ENCODE results near the gene KCNC1. TPM values are rescaled to one million over a fixed set of nuclear protein-coding genes. Genes with fewer than 3 reads are reported as not detected.

The KCNC1 gene
- polyA plus RNA-seq, 2 of the 4 experiments (the other 2 are of a cell fraction), result 0.08 TPM; not detected in 1

DNA sequence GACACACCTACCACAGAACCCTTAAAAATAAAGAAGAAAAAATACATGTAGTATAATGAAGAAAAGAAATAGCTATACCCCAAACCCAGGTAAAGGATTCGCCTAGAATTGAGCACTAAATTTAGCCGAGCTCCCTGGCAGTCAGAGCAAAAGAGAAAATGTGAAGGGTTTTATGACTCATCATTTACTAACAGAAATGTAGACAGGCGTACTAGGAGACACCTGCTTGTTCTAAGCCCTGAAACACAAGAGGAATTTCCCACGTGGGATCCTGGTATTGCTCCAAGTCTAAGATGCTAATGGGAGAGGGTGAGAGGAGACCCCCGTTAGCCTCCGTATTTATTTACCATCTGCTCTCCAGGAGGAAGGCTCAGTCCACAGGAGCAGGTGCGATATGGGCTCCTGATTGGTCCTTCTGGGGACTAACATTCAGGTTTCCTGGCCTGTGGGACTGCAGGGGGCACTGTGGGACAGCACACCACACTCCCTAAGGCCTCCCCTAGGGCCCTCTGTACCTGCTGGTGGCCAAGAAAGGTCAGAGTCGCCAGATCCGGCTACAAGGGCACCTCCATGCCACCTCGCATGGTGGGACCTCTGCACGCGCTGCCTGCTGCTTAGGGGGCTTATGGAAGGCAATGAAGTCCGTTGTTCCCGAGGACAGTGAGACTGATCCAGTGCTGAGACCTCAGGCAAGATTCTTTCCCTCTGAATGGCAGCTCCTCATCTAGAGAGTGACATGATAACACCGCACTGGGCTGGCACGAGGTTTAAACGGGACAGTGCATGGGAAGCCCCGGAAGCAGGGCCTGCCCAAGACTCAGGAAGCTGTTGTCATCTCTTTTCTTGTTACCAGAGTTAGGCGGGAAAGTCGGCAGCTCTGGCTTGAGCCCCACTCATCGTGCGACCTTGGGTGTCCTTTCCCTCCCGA lies 25.8 kb downstream of the KCNC1 start (continued):
- TF ChIP-seq, protein P1, sequence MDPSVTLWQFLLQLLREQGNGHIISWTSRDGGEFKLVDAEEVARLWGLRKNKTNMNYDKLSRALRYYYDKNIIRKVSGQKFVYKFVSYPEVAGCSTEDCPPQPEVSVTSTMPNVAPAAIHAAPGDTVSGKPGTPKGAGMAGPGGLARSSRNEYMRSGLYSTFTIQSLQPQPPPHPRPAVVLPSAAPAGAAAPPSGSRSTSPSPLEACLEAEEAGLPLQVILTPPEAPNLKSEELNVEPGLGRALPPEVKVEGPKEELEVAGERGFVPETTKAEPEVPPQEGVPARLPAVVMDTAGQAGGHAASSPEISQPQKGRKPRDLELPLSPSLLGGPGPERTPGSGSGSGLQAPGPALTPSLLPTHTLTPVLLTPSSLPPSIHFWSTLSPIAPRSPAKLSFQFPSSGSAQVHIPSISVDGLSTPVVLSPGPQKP (IDR thresholded peaks at IDR 0.05; ENCODE audit: low read depth, low read length), result no peak
- TF ChIP-seq MAFK (IDR thresholded peaks at IDR 0.05; ENCODE audit: partially characterized antibody) (no peak), ZNF302 (CRISPR knock-in tag; IDR thresholded peaks at IDR 0.05) (no peak), POLR2A (IDR thresholded peaks at IDR 0.05; ENCODE audit: low read length) (no peak), SMC3 (IDR thresholded peaks at IDR 0.05) (peak; percentile 29; the same call in 1 of the 3 replicates), HEYL (CRISPR knock-in tag; IDR thresholded peaks at IDR 0.05) (no peak), SREBF2 (IDR thresholded peaks at IDR 0.05) (no peak), EHF (CRISPR knock-in tag; IDR thresholded peaks at IDR 0.05) (no peak), NR3C1 (IDR thresholded peaks at IDR 0.05) (no peak), RARB (CRISPR knock-in tag; IDR thresholded peaks at IDR 0.05) (no peak), MYC (IDR thresholded peaks at IDR 0.05; ENCODE audit: borderline replicate concordance, low read length) (no peak), RNF2 (IDR thresholded peaks at IDR 0.05; ENCODE audit: borderline replicate concordance, low read depth) (no peak)
- TF ChIP-seq, protein P2, sequence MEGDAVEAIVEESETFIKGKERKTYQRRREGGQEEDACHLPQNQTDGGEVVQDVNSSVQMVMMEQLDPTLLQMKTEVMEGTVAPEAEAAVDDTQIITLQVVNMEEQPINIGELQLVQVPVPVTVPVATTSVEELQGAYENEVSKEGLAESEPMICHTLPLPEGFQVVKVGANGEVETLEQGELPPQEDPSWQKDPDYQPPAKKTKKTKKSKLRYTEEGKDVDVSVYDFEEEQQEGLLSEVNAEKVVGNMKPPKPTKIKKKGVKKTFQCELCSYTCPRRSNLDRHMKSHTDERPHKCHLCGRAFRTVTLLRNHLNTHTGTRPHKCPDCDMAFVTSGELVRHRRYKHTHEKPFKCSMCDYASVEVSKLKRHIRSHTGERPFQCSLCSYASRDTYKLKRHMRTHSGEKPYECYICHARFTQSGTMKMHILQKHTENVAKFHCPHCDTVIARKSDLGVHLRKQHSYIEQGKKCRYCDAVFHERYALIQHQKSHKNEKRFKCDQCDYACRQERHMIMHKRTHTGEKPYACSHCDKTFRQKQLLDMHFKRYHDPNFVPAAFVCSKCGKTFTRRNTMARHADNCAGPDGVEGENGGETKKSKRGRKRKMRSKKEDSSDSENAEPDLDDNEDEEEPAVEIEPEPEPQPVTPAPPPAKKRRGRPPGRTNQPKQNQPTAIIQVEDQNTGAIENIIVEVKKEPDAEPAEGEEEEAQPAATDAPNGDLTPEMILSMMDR (IDR thresholded peaks at IDR 0.05), result peak; percentile 39
- TF ChIP-seq, protein P3, sequence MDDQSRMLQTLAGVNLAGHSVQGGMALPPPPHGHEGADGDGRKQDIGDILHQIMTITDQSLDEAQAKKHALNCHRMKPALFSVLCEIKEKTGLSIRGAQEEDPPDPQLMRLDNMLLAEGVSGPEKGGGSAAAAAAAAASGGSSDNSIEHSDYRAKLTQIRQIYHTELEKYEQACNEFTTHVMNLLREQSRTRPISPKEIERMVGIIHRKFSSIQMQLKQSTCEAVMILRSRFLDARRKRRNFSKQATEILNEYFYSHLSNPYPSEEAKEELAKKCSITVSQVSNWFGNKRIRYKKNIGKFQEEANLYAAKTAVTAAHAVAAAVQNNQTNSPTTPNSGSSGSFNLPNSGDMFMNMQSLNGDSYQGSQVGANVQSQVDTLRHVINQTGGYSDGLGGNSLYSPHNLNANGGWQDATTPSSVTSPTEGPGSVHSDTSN (IDR thresholded peaks at IDR 0.05), result no peak
- TF ChIP-seq, protein P4, sequence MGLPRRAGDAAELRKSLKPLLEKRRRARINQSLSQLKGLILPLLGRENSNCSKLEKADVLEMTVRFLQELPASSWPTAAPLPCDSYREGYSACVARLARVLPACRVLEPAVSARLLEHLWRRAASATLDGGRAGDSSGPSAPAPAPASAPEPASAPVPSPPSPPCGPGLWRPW (IDR thresholded peaks at IDR 0.05), result no peak
- TF ChIP-seq, protein P5, sequence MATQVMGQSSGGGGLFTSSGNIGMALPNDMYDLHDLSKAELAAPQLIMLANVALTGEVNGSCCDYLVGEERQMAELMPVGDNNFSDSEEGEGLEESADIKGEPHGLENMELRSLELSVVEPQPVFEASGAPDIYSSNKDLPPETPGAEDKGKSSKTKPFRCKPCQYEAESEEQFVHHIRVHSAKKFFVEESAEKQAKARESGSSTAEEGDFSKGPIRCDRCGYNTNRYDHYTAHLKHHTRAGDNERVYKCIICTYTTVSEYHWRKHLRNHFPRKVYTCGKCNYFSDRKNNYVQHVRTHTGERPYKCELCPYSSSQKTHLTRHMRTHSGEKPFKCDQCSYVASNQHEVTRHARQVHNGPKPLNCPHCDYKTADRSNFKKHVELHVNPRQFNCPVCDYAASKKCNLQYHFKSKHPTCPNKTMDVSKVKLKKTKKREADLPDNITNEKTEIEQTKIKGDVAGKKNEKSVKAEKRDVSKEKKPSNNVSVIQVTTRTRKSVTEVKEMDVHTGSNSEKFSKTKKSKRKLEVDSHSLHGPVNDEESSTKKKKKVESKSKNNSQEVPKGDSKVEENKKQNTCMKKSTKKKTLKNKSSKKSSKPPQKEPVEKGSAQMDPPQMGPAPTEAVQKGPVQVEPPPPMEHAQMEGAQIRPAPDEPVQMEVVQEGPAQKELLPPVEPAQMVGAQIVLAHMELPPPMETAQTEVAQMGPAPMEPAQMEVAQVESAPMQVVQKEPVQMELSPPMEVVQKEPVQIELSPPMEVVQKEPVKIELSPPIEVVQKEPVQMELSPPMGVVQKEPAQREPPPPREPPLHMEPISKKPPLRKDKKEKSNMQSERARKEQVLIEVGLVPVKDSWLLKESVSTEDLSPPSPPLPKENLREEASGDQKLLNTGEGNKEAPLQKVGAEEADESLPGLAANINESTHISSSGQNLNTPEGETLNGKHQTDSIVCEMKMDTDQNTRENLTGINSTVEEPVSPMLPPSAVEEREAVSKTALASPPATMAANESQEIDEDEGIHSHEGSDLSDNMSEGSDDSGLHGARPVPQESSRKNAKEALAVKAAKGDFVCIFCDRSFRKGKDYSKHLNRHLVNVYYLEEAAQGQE (IDR thresholded peaks at IDR 0.05), result no peak

DNA sequence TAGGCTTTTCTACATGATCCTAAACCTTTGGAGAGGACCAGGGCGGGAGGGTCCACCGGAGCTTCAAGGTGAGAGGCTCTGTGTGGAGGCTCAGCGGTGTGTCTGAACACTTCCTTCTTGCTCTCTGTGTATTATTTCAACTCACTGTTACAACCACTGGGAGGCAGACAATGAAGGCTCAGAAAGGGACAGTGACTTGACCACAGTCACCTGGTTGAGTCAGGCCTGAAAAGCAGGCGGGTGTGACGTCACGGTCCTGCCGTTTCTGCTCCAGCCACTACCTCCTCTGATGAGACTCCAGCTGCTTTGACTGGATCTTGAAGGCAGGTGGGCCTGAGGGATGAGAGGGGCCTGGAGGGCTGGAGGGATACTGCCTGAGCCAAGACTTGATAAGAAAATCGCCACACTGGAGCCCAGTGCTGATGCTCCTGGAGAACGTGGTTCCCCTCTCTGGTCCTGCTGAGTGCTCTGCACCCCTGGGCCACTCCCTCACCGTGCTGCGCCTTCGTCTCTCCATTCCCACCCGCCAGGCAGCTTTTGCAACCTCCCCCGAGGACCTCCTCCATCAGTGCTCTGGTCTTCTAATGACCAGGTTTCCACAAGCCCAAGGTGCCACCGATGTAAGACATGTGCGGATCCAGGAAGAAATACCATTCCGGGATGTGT lies 27.9 kb downstream of the KCNC1 start:
- ATAC-seq, result peak in 1 of 2 experiments; percentile 14; a peak in 1 of 6 replicates
- Histone ChIP-seq H3K9me3 (no peaks in the 10 kb centered on the region), H3K4me2 (no peak overlapping the region), H3K4me1 (no peaks in the 10 kb centered on the region), H3K27ac (no peak overlapping the region), H3K4me3 (no peak overlapping the region)
- CTCF ChIA-PET, result interaction anchor here (1.9 to 4.7 kb wide), 3 partner anchors 10 to 217 kb away, joined by 9 to 41 read pairs (median 17); no protein-coding TSS in a partner anchor
- POLR2A ChIA-PET, result no interaction called here
- no peak for FAIRE-seq
- no peak for DNase-seq (ENCODE audit: low read depth in 1 of 2, low spot score in 1 of 2)
- WGBS (ENCODE audit: missing lambda C conversion rate), result 63% methylated on average over 17 of the region's 17 CpGs
- no peak for TF ChIP-seq EHMT2 (IDR thresholded peaks at IDR 0.05; ENCODE audit: low read depth)
- TF ChIP-seq, protein P5 (IDR thresholded peaks at IDR 0.05), result no peak
- TF ChIP-seq EP300 (IDR thresholded peaks at IDR 0.05), result no peak
- no peak for TF ChIP-seq CEBPB (IDR thresholded peaks at IDR 0.05)
- no peak for TF ChIP-seq KDM1A (IDR thresholded peaks at IDR 0.05; ENCODE audit: low read depth)
- TF ChIP-seq SMC3 (IDR thresholded peaks at IDR 0.05), result no peak
- TF ChIP-seq, protein P6, sequence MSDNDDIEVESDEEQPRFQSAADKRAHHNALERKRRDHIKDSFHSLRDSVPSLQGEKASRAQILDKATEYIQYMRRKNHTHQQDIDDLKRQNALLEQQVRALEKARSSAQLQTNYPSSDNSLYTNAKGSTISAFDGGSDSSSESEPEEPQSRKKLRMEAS (IDR thresholded peaks at IDR 0.05), result no peak
- TF ChIP-seq FOXS1 (CRISPR knock-in tag; IDR thresholded peaks at IDR 0.05), result no peak
- TF ChIP-seq RAD21 (conservative IDR thresholded peaks at IDR 0.05 in 1 of 2, IDR thresholded peaks at IDR 0.05 in 1 of 2), result no peak
- TF ChIP-seq FOSB (CRISPR knock-in tag; IDR thresholded peaks at IDR 0.05), result no peak
- no peak for TF ChIP-seq POLR2AphosphoS2 (conservative IDR thresholded peaks at IDR 0.05; ENCODE audit: low read length)

Data from A549 (cell line).